HepG2 (cell line): ENCODE data around the gene ARIH2. TPM values are rescaled to one million over a fixed set of nuclear protein-coding genes. Genes with fewer than 3 reads are reported as not detected.

ENCODE experiments used
- ASH2L ChIP-seq: fragments of 300-600, 200-600 bp; sonication (generic); IDR thresholded peaks from 2 replicates; pipeline ENCODE4 v1.7.0; 2017; ENCODE audit warnings: low read depth, mild to moderate bottlenecking, moderate library complexity, mixed read lengths, low read length; ENCODE audit not compliant: insufficient read length
- ESRRA ChIP-seq: sonication (generic); formaldehyde crosslinking; IDR thresholded peaks from 2 replicates; pipeline ENCODE4 v1.5.1; 2020; ENCODE audit warnings: mild to moderate bottlenecking, low read depth, missing genetic modification reagents
- EZH2 ChIP-seq: conservative IDR thresholded peaks from 2 replicates; pipeline ENCODE4 v1.6.1; 2012; ENCODE audit warnings: mild to moderate bottlenecking, low read depth, low read length, moderate library complexity
- GABPA ChIP-seq, 2 experiments: IDR thresholded peaks; 2 replicates each; pipeline ENCODE4 v1.6.1; 2011 to 2016; ENCODE audit warnings: low read depth in 2 of 2, low read length in 1 of 2, missing biosample characterization in 1 of 2, missing genetic modification characterization in 1 of 2
- GATAD2A ChIP-seq: IDR thresholded peaks from 2 replicates; pipeline ENCODE4 v1.6.1; 2016
- HNF4G ChIP-seq, 2 experiments: sonication (generic) in 1 of 2; formaldehyde crosslinking in 1 of 2; IDR thresholded peaks; 2 replicates each; pipeline versions ENCODE4 v1.4.0 to v1.6.1; 2011 to 2020; ENCODE audit warnings: borderline replicate concordance in 2 of 2, low read depth in 2 of 2, mild to moderate bottlenecking in 2 of 2, low read length in 1 of 2, missing genetic modification reagents in 1 of 2, moderate library complexity in 1 of 2
- IRX3 ChIP-seq: sonication (generic); formaldehyde crosslinking; IDR thresholded peaks from 2 replicates; pipeline ENCODE4 v1.8.1; 2023; ENCODE audit warnings: mild to moderate bottlenecking, low read depth, missing genetic modification reagents, borderline replicate concordance
- SRSF4 ChIP-seq: fragments of 200-400 bp; formaldehyde crosslinking; IDR thresholded peaks from one replicate; pipeline ENCODE4 v1.6.1; 2018; ENCODE audit warnings: mild to moderate bottlenecking, low read depth, low read length, moderate library complexity; ENCODE audit not compliant: poor library complexity, severe bottlenecking
- TBX3 ChIP-seq: fragments of 450-650 bp; IDR thresholded peaks from 2 replicates; pipeline ENCODE4 v1.6.1; 2017; ENCODE audit warnings: antibody characterized with exemption, mild to moderate bottlenecking, inconsistent platforms, borderline replicate concordance
- TOPORS ChIP-seq: sonication (generic); formaldehyde crosslinking; IDR thresholded peaks from 2 replicates; pipeline ENCODE4 v1.8.0; 2023; ENCODE audit warnings: mild to moderate bottlenecking, missing genetic modification reagents
- U2AF2 ChIP-seq: fragments of 200-400 bp; formaldehyde crosslinking; IDR thresholded peaks from 2 replicates; pipeline ENCODE4 v1.6.1; 2017; ENCODE audit warnings: low read depth, mild to moderate bottlenecking, low read length
- ZNF12 ChIP-seq: sonication (generic); formaldehyde crosslinking; IDR thresholded peaks from 2 replicates; pipeline ENCODE4 v1.5.0; 2020; ENCODE audit warnings: missing genetic modification reagents
- polyA plus RNA-seq, 8 experiments: library from polyadenylated mRNA; depleted of rRNA in 3 of 8; stranded (reverse) in 7 of 8; unstranded in 1 of 8; fragments of >200 nt; fragmentation: Illumina TruSeq in 4 of 8; extraction: Trizol in 4 of 8; gene quantifications; 2 replicates each; pipeline versions ENCODE4 v1.2.1 to v1.2.3, GENCODE V29; 2011 to 2016; ENCODE audit warnings: low read depth in 4 of 8, missing spikeins in 1 of 8, mixed read lengths in 1 of 8; ENCODE audit not compliant: insufficient read depth in 1 of 8
- total RNA-seq, 5 experiments: library from RNA; depleted of rRNA; stranded (reverse); fragments of >200 nt; fragmentation: Illumina TruSeq; extraction: Trizol; gene quantifications; 2 replicates each; pipeline ENCODE4 v1.2.3, GENCODE V29; 2016; ENCODE audit warnings: low read depth in 1 of 5
- TF ChIP-seq, protein P1 (sequence below): sonication (generic); formaldehyde crosslinking; IDR thresholded peaks from 2 replicates; pipeline ENCODE4 v1.4.0; 2020; ENCODE audit warnings: missing genetic modification reagents
- TF ChIP-seq, protein P2 (sequence below): sonication (generic); formaldehyde crosslinking; IDR thresholded peaks from 2 replicates; pipeline ENCODE4 v1.8.0; 2022; ENCODE audit warnings: mild to moderate bottlenecking, missing genetic modification reagents; ENCODE audit not compliant: insufficient replicate concordance
- TF ChIP-seq, protein P3 (sequence below): sonication (generic); formaldehyde crosslinking; IDR thresholded peaks from 2 replicates; pipeline ENCODE4 v1.8.0; 2022; ENCODE audit warnings: mild to moderate bottlenecking, missing genetic modification reagents
- TF ChIP-seq, protein P4 (sequence below): sonication (generic); formaldehyde crosslinking; IDR thresholded peaks from 2 replicates; pipeline ENCODE4 v1.4.0; 2020; ENCODE audit warnings: missing genetic modification reagents

Gene ARIH2
- total and polyA plus RNA-seq, 2 of the 13 experiments (the other 11 are each of a cell fraction or from before 2014, with no cell fraction given) = 64.8 to 83.3 TPM

DNA sequence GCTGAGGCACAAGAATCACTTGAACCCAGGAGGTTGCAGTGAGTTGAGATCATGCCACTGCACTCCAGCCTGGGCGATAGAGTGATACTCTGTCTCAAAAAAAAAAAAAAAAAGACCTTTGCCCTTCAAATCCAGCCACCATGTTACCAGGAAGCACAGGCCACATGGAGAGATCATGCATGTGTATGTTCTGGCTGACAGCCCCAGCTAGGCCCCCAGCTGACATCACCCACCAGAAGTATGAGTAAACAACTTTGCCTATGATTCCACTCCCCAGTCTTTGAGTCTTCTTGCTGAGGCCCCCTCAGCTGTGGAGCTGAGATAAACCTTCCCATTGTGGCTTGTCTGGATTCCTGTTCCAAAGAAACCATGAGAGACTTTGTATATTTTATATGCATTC is 3.3 kb upstream of the ARIH2 start (continued):
- TF ChIP-seq HNF4G (IDR thresholded peaks at IDR 0.05; ENCODE audit: borderline replicate concordance, low read depth, low read length) = 0 out of 2 replicates have a peak, but pooled peaks have one; percentile 24
- no peak for TF ChIP-seq HNF4G (CRISPR knock-in tag; IDR thresholded peaks at IDR 0.05; ENCODE audit: borderline replicate concordance, low read depth)
- TF ChIP-seq GATAD2A = peak; percentile 30; the same call in 1 of the 2 replicates
- TF ChIP-seq ZNF12 (CRISPR knock-in tag) = peak; percentile 69
- TF ChIP-seq TOPORS = no peak
- TF ChIP-seq, protein P1, sequence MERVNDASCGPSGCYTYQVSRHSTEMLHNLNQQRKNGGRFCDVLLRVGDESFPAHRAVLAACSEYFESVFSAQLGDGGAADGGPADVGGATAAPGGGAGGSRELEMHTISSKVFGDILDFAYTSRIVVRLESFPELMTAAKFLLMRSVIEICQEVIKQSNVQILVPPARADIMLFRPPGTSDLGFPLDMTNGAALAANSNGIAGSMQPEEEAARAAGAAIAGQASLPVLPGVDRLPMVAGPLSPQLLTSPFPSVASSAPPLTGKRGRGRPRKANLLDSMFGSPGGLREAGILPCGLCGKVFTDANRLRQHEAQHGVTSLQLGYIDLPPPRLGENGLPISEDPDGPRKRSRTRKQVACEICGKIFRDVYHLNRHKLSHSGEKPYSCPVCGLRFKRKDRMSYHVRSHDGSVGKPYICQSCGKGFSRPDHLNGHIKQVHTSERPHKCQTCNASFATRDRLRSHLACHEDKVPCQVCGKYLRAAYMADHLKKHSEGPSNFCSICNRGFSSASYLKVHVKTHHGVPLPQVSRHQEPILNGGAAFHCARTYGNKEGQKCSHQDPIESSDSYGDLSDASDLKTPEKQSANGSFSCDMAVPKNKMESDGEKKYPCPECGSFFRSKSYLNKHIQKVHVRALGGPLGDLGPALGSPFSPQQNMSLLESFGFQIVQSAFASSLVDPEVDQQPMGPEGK = peak; percentile 46; the same call in 1 of the 2 replicates
- TF ChIP-seq, protein P2, sequence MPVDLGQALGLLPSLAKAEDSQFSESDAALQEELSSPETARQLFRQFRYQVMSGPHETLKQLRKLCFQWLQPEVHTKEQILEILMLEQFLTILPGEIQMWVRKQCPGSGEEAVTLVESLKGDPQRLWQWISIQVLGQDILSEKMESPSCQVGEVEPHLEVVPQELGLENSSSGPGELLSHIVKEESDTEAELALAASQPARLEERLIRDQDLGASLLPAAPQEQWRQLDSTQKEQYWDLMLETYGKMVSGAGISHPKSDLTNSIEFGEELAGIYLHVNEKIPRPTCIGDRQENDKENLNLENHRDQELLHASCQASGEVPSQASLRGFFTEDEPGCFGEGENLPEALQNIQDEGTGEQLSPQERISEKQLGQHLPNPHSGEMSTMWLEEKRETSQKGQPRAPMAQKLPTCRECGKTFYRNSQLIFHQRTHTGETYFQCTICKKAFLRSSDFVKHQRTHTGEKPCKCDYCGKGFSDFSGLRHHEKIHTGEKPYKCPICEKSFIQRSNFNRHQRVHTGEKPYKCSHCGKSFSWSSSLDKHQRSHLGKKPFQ (CRISPR knock-in tag) = no peak
- no peak for TF ChIP-seq ESRRA (CRISPR knock-in tag)
- no peak for TF ChIP-seq IRX3 (CRISPR knock-in tag)
- TF ChIP-seq, protein P3, sequence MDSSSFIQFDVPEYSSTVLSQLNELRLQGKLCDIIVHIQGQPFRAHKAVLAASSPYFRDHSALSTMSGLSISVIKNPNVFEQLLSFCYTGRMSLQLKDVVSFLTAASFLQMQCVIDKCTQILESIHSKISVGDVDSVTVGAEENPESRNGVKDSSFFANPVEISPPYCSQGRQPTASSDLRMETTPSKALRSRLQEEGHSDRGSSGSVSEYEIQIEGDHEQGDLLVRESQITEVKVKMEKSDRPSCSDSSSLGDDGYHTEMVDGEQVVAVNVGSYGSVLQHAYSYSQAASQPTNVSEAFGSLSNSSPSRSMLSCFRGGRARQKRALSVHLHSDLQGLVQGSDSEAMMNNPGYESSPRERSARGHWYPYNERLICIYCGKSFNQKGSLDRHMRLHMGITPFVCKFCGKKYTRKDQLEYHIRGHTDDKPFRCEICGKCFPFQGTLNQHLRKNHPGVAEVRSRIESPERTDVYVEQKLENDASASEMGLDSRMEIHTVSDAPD = no peak
- no peak for TF ChIP-seq TBX3
- no peak for TF ChIP-seq GABPA (IDR thresholded peaks at IDR 0.05; ENCODE audit: low read depth, low read length)
- TF ChIP-seq GABPA (CRISPR knock-in tag; IDR thresholded peaks at IDR 0.05; ENCODE audit: low read depth) = peak; percentile 33; the same call in 1 of the 2 replicates
- no peak for TF ChIP-seq ASH2L
- TF ChIP-seq EZH2 = no peak
- no peak for TF ChIP-seq U2AF2
- TF ChIP-seq, protein P4, sequence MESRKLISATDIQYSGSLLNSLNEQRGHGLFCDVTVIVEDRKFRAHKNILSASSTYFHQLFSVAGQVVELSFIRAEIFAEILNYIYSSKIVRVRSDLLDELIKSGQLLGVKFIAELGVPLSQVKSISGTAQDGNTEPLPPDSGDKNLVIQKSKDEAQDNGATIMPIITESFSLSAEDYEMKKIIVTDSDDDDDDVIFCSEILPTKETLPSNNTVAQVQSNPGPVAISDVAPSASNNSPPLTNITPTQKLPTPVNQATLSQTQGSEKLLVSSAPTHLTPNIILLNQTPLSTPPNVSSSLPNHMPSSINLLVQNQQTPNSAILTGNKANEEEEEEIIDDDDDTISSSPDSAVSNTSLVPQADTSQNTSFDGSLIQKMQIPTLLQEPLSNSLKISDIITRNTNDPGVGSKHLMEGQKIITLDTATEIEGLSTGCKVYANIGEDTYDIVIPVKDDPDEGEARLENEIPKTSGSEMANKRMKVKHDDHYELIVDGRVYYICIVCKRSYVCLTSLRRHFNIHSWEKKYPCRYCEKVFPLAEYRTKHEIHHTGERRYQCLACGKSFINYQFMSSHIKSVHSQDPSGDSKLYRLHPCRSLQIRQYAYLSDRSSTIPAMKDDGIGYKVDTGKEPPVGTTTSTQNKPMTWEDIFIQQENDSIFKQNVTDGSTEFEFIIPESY (CRISPR knock-in tag) = no peak
- no peak for TF ChIP-seq SRSF4
